Renal pelvis (tissue), 4 donors: ENCODE results near the gene LMAN2. TPM values are rescaled to one million over a fixed set of nuclear protein-coding genes. Genes with fewer than 3 reads are reported as not detected.
A peak's percentile ranks its signal among the peaks of the same experiment; 100 is the strongest.
"Not testable (repeated sequence)": the region's sequence is repeated elsewhere in the genome, so short reads cannot be mapped to it uniquely, and the experiment has no call there.

Experiments
- DNase-seq: peaks from one replicate; pipeline ENCODE4 v3.0.0-alpha.2; 2013
- polyA plus RNA-seq, 3 donors: library from polyadenylated mRNA; unstranded; fragments of 120-200 nt; gene quantifications; one replicate each; pipeline ENCODE4 v1.2.1, GENCODE V29; 2013; ENCODE audit not compliant: insufficient read length in 3 of 3

Gene LMAN2
- polyA plus RNA-seq, 3 donors, result 139 to 165 (median 142) TPM

- no peak for DNase-seq
Measured at GRCh38 chr5:177385720-177386119, 34.3 kb upstream of the LMAN2 start.

- DNase-seq, result no peak
Measured at GRCh38 chr5:177384134-177384533, 32.7 kb upstream of the LMAN2 start, which contains the start of gene SLC34A1. TSS of gene SLC34A1 (plus strand) at chr5:177384434. CDS start at chr5:177385742, 1,308 bp downstream.

DNA sequence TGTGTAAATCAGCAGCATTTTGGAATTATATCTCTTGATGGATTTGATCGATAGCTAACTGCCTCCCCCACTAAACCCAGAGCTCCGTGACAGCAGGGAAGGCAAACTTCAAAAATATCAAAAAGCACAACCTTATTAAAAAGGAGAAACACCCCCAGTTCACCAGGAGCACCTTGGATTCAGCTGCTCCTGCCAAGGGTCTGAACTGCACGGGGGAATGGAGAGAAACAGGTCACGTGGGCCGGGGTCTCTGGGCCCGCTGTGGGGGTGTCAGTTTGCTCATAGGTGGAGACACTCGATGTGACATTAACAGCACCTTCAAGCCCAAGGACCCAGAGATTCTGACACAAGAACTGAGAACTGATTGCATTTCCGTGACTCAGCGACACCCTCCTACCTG is 31.7 kb upstream of the LMAN2 start:
- DNase-seq, result no peak

DNA sequence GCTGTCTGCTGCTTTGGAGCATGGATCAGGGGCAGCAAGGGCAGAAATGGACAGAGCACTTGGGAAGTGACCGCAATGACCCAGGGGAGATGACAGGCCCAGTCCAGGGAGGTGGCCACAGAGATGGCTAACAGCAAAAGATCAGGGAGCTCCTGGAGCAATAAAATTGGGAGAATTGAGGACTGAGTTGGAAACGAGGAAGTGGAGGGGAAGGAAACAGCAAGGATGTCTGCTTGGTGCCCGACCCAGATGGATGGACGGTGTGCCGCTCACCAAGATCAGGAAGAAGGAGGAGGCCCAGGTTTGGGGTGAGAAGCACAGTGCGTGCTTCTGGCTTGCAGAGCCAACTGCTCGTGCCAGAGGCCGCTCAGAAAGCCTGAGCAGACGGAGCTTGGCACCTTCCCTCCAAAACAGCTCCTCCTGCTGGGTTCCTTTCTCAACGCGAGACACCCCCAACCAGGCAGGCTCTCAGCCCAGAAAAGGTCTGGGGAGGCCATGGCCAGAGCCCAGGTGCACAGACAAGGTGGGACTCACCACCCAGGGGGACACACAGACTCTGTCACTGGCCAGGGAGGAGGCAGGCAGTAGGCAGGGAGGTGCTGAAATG is 31.1 kb upstream of the LMAN2 start:
- no peak for DNase-seq

DNA sequence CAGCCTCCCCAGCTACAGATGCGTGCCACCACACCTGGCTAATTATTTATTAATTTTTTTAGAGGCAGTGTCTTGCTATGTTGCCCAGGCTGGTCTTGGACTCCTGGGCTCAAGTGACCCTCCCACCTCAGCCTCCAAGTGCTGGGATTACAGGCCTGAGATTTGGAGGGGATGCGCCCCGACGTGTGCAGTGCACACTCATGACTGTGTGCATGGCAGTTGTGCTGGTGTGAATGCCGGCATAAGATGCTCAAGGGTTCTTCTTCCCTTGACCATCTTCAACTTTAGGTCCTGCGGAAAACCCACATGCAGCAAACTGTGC is 29.3 kb upstream of the LMAN2 start:
- no peak for DNase-seq

- no peak for DNase-seq
Measured at GRCh38 chr5:177378884-177379883, 27.7 kb upstream of the LMAN2 start.

DNA sequence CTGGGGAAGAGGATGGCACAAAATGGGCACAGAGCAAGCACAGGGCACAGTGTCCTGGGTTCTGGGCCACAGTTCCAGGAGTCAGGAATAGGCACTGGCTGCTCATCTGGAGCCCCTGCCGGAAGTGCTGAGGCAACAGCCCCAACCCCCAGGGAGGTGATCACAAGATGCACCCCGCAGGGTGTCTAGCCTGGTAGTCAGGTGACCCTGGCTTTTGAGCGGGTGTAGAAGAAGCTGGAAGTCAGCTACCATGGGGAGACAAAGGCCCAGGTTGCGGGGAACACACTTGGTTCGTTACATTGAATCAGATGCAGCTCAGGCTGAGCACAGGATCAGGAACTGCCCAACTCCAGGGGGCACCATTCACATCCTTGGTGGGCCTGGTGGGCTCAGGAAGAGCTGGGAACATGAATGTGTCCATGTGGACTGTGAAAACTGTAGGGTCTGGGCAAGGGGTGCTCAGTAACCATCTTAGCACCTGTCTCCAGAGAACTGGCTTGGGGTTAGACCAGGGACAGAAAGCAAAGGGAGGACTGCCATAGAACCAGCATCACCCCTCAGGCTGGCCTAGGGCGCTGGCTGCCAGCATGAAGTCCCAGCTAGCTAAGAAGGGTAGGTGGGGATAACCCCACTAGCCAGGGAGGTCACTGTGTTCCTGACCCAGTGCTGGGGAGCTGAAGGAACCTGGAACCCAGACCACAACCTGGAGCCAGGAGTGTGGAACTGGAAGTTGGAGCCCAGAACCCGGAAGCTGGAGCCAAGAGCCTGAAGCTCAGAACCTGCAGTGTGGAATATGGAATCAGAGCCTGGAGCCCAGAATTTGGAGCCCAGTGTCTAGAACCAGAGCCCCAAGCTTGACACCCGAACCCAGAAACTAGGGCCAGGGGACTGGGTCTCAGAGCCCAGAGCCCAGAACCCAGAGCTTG is 26.6 kb upstream of the LMAN2 start:
- DNase-seq, result no peak

- no peak for DNase-seq
Measured at GRCh38 chr5:177376107-177376506, 24.6 kb upstream of the LMAN2 start.

- DNase-seq, result not testable (repeated sequence)
Measured at GRCh38 chr5:177375516-177375915, 24.0 kb upstream of the LMAN2 start.

GRCh38 chr5:177374211-177374610 is 22.7 kb upstream of the LMAN2 start:
- DNase-seq, result no peak

- DNase-seq, result no peak
Measured at GRCh38 chr5:177373806-177374205, 22.3 kb upstream of the LMAN2 start.

GRCh38 chr5:177372910-177373309 is 21.4 kb upstream of the LMAN2 start:
- DNase-seq, result no peak

- DNase-seq, result no peak
Measured at GRCh38 chr5:177372034-177372896, 20.8 kb upstream of the LMAN2 start.

GRCh38 chr5:177371120-177372033 is 19.9 kb upstream of the LMAN2 start:
- DNase-seq, result no peak

DNA sequence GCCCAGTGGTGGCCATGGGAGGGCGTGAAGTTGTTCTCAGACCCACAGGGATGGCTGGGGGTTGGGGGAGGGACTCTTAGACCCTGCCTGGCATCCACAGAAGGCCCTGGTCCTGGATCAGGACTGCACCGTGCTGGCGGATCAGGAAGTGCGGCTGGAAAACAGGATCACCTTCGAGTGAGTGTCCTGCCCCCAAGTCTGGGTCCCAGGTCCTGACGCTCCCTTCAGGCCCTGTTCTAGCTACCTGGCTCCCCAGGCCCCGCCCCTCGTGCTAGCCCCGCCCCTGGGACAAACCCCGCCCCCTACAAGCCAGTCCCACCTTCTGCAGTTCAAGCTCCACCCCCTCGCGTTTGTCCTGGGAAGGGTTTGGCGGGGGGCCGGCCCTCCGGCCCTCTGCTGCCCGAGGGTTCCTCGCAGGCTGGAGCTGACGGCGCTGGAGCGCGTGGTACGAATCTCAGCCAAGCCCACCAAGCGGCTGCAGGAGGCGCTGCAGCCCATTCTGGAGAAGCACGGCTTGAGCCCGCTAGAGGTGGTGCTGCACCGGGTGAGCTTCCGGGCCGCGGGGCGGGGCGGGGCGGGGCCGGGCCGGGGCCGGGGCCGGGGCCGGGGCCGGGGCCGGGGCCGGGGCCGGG is 19.1 kb upstream of the LMAN2 start:
- DNase-seq, result peak; percentile 83

DNA sequence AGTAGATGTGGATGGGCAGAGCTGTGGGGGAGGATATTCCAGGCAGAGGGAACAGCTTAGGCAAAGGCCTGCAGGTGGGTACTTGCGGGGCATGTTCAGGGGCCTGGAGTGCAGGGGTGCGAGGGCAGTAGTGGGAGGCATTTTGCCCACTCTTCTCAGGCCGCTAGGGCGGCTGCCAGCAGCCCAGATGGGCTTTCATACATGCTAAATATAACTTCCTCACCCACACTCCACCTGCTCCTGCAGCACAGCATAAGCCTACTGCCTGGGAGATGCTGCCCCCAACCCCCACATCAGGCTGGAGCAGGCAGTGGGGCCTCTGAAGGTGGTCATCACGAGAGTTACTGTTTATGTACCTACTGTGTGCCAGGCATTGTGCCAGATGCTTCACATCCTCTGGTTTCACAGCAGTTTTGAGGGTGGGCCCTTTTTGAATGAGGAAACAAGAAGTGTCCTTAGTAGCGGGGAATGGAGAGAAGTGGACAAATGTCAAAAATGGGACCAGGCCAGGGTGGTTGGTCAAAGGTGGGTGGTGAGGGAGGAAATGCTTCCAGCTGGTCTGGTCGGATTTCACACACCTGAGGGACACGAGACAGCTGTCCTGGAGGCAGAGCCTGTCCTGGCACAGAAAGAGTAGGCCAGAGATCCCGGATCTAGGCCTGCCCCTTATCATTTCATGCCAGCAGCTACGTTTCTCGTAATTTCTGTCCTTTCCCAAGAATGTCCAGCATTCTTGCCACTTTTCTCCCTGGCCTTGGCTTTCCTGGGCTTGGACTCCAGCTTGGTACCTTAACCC is 18.4 kb upstream of the LMAN2 start:
- no peak for DNase-seq

- no peak for DNase-seq
Measured at GRCh38 chr5:177368869-177369644, 17.6 kb upstream of the LMAN2 start.
